B cell (primary cell): Measurements from ENCODE around the gene SEC16A.

Experiments used
- EZH2 ChIP-seq: IDR thresholded peaks from 2 replicates; pipeline ENCODE4 v1.6.1; 2012; ENCODE audit warnings: borderline replicate concordance, low read depth, mild to moderate bottlenecking, moderate library complexity, low read length; ENCODE audit not compliant: insufficient read depth, poor library complexity, severe bottlenecking
- TF ChIP-seq, protein P1 (sequence below): fragments of 200-600 bp; IDR thresholded peaks from one replicate; pipeline ENCODE4 v1.8.0; 2022; ENCODE audit warnings: antibody characterized with exemption, mild to moderate bottlenecking

DNA sequence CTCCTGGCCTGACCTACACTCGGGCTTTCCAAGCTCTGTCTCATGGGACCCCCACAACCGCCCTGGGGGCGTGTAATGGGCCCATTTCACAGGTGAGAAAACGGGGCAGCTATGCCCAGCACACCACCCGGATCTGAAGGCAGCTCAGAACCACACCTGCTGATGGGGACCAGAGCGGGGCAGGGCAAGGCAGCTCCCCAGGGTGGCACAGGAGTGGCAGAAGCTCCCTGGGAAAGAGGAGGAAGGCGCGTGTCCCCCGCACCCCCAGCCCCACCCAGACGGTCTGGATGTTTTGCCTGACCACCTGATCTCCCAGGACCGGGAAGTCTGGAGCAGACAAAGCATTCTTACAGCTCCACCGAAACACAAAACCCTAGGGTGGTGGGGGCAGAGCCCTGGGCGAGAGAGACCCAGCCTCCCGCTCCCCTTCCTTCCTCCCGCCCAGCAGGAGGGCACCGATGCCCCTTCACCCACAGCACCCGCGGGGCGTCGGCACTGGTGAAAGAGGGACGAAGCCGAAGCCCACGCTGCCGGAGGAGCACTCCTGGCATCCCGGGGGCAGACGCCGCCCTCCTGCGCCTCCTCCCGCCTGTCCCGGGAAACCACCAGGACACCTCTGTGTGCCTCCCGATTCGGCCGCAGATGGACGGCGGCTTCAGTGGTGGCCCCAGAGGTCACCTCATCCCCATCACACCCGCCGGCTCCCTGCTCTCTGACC lies 48.5 kb upstream of the SEC16A start:
- TF ChIP-seq, protein P1, sequence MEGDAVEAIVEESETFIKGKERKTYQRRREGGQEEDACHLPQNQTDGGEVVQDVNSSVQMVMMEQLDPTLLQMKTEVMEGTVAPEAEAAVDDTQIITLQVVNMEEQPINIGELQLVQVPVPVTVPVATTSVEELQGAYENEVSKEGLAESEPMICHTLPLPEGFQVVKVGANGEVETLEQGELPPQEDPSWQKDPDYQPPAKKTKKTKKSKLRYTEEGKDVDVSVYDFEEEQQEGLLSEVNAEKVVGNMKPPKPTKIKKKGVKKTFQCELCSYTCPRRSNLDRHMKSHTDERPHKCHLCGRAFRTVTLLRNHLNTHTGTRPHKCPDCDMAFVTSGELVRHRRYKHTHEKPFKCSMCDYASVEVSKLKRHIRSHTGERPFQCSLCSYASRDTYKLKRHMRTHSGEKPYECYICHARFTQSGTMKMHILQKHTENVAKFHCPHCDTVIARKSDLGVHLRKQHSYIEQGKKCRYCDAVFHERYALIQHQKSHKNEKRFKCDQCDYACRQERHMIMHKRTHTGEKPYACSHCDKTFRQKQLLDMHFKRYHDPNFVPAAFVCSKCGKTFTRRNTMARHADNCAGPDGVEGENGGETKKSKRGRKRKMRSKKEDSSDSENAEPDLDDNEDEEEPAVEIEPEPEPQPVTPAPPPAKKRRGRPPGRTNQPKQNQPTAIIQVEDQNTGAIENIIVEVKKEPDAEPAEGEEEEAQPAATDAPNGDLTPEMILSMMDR, result no peak
- no peak for TF ChIP-seq EZH2
